NOMO-1 treated with DMSO at 0.1 percent for 48 hours (cell line): Measurements from ENCODE around the gene ARV1.
"Not testable (repeated sequence)": the region's sequence is repeated elsewhere in the genome, so short reads cannot be mapped to it uniquely, and the experiment has no call there.

Source experiments
- DNase-seq: peaks from one replicate; lab custom pipeline; 2025; ENCODE audit not compliant: unreplicated experiment; lab: John Stamatoyannopoulos, UW

ARV1 gene

GRCh38 chr1:231016234-231016633 is 37.3 kb downstream of the ARV1 start:
- DNase-seq = no peak

GRCh38 chr1:231016966-231017365 is 38.1 kb downstream of the ARV1 start:
- no peak for DNase-seq

DNA sequence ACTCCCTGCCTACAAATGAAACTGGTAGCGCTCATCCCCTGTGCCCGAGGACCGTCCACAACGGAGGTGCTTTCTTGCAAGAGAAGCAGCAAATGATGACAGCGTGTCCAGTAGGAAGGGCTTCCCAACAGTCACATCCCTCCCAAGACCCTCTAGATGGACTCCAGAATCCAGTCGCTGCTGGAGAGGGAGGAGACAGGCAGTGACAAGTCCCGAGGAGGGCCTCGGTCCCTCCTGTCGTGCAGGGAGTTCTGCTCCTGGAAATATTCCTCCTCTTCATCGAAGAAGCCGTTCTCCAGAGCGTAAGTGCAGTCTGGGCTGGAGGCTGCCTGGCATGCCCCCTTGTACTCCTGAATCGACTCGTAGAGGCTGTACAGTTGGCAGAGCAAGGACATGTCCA is 40.8 kb downstream of the ARV1 start:
- DNase-seq = no peak

DNA sequence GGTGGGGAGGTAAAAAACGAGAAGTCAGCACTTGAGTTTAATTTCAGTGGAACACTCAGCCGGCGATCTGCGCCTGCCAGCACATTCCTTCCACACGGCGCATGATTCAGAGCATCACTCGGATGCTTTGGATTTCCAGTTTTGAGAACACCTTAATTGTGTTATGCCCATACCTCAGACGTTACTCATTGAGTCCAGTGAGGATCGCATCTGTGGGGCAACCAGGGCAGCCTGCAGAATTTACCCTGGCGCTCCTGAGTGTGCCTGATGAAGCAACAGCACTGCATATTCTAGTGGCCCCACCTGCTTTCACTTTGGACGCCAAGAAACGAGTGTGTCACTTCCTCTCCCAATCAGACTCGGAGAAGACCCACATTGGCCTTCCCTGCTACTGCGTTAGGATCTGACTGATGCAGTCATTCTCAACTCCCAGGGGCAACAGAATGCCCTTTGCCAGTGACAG is 41.3 kb downstream of the ARV1 start:
- peak; percentile 82 for DNase-seq

DNA sequence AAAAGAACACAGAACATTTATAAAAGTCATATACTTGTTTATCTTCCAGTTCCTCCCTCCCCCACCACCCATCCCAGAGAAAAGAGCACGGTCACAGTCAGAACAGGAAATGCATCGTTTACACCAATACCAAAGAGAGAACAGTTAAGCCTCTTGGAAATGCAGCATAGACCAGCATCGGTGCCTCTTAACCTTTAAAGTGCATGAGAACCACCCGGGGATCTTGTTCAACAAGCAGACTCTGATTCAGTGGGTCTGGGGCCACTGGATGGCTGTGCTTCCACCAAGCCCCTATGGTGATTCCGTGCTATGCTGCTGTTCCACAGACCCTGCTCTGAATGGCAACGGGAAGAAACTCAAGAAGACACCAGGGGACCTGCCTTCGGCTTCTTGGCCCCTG is 41.9 kb downstream of the ARV1 start:
- DNase-seq = no peak

DNA sequence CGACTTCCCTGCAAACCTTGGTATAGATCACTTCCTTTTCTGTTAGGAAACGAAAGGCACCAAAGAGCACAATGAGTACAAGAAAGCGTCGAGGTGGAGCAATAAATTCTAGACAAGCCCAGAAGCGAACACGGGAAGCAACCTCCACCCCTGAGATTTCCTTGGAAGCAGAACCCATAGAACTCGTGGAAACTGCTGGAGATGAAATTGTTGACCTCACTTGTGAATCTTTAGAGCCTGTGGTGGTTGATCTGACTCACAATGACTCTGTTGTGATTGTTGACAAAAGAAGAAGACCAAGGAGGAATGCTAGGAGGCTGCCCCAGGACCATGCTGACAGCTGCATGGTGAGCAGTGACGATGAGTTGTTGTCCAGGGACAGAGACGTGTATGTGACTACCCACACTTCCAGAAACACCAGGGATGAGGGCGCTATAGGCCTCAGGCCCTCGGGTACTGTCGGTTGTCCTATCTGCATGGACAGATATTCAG is 42.7 kb downstream of the ARV1 start:
- DNase-seq = peak; percentile 44

DNA sequence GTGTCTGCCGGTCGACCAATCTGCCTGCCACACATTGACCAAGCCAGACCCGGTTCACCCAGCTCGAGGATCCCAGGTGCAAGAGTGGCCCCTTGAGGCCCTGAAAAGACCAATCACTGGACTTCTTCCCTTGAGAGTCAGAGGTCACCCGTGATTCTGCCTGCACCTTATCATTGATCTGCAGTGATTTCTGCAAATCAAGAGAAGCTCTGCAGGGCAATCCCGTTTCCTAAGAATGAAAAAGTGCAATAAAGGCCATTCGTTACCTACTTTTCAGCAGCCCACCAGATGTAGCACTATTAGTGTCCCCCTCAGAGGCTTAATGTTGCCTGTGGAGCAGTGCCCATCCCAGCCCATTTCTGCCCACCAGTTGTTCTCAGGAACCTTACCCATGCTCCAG is 43.6 kb downstream of the ARV1 start:
- not testable (repeated sequence) for DNase-seq

DNA sequence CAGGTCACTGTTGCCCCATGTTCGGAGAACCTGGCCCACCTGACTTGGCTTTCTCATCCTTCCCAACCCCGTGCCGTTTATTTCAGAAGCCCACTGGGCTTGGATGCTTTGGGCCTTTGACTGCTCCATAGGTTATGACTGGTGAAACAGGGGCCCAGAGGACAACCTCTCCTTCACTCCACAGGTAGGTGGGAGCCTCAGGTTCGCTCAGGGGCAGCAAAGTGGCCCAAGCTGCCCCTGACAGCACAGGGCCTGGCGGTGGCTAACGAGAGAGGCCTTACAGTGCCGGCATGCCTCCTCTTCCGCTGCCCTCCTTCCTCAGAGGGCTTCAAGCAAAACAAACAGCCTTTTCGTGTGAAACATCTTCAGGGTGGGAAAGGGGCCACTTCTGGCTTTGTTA is 44.3 kb downstream of the ARV1 start:
- no peak for DNase-seq

GRCh38 chr1:231026576-231026975 is 47.7 kb downstream of the ARV1 start:
- no peak for DNase-seq

DNA sequence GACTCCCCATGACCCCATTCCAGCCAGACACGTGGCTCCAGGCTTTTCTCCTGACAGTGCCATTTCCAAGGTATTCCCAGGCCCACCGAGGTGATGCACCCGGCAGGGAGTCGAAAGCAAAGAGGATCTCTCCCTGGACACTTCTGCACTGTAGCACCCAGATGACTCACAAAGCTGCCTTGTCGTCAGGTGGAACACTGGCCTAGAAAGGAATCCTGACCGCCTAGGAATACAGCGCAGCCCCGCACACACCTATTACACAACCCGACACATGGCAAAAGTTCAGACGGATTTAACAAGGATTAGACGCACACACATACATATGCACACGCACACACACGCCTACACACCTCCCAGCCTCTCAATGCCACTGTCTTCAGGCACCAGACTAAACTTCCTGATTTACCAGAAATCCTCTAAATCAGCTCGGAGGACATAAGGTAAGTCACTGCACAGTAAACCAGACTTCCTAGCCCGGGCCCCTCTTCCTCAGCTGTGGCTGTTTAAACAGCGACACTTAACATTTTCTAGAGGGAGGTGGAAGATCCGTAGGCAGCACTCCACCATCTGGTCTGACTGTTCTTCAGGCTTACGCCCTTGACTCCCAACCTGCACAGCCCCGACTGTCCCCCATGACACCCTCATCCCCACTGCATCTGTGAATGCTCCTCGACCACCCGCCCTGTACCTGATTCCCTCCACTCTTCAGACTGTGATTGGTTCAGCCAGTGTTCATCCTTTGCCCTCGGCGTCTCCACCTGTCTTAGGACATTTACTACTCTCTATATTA is 48.4 kb downstream of the ARV1 start:
- DNase-seq = no peak

DNA sequence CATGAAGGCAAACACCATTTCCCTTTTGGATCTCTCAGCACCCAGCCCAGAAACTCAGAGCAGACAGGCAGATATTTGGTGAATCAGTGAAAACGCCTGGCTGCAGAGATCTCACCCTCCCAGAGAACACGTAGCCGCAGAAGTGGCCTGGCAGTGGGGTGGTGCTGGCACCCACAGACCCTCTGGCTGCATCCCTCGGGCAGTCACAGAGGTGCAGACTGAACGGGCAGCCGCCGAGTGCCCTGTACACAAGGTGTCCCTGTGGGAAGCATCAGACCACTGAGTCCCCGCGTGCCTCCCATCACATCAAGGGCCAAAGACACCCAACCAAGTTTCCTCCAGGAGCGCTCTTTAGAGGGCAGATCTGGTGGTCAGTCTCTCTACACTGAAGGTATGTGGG is 49.1 kb downstream of the ARV1 start:
- no peak for DNase-seq

- DNase-seq = no peak
Observed at GRCh38 chr1:231028682-231029081, 49.8 kb downstream of the ARV1 start.

DNA sequence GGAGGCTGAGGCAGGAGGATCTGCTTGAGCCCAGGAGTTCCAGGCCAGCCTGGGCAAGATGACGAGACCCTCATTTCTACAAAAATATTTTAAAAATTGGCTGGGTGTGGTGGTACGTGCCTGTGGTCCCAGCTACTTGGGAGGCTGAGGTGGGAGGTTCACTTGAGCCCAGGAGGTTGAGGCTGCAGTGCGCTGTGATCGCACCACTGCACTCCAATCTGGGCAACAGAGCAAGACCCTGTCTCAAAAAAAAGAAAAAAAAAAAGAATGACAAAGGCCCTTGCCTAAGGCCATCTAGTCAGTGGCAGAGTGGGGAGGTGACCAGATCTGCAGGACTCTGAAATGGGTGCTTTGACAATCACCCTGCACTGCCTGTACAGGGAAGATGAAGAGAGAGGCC is 50.4 kb downstream of the ARV1 start:
- not testable (repeated sequence) for DNase-seq

GRCh38 chr1:231029841-231030240 is 50.9 kb downstream of the ARV1 start:
- no peak for DNase-seq

DNA sequence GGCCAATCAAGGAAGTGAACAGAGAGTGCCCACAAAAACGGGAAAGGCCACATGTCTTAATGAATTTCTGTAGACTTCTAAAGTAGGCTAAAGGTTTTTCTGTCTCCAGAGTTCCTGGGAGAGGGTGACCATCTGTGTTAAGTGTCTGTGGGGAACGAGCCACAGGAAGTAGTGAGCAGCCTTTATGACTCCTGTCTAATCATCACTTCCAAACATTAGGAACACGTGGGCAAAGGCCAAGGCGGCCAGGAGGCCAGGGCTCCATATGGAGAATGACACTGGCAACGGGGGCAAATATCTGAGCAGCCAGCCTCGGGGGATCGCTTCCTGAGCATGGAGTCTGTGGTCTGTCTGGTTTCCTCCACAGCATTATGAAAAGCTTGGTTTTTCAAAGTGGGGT is 54.1 kb downstream of the ARV1 start:
- DNase-seq = no peak

- no peak for DNase-seq
Observed at GRCh38 chr1:231035799-231036198, 56.9 kb downstream of the ARV1 start.

- peak; percentile 78 for DNase-seq
Observed at GRCh38 chr1:231036416-231036815, 57.5 kb downstream of the ARV1 start.

GRCh38 chr1:231037585-231038517 is 59.0 kb downstream of the ARV1 start:
- no peak for DNase-seq

GRCh38 chr1:231039161-231040018 is 60.5 kb downstream of the ARV1 start:
- peak; percentile 18 for DNase-seq

- DNase-seq = no peak
Observed at GRCh38 chr1:231040019-231040799, 61.3 kb downstream of the ARV1 start, which contains the start of gene FAM89A. Gene FAM89A, minus strand, starts transcription at chr1:231040254. Its CDS starts 43 bp downstream, at chr1:231040211.
